ENCODE data around the gene TVP23A.

TVP23A gene

GRCh38 chr16:10817963-10818941 is at the start of gene TVP23A:
Gene TVP23A, minus strand, starts transcription at chr16:10818794. Its CDS starts 301 bp downstream, at chr16:10818493.
- peak within 1 kb of the TSS; percentile 75 to 89 (median 89) for H3K4me3 Mint-ChIP-seq
- H3K27ac Mint-ChIP-seq: peak within 1 kb of the TSS in 2 of 3 experiments; percentile 65 to 86
- H3K4me1 Mint-ChIP-seq: peaks cover 13% of the 10 kb centered on the region
- H3K27me3 Mint-ChIP-seq (ENCODE audit: low read depth): no peaks in the 10 kb centered on the region
- H3K9me3 Mint-ChIP-seq: no peaks in the 10 kb centered on the region
- TF ChIP-seq, protein P1, sequence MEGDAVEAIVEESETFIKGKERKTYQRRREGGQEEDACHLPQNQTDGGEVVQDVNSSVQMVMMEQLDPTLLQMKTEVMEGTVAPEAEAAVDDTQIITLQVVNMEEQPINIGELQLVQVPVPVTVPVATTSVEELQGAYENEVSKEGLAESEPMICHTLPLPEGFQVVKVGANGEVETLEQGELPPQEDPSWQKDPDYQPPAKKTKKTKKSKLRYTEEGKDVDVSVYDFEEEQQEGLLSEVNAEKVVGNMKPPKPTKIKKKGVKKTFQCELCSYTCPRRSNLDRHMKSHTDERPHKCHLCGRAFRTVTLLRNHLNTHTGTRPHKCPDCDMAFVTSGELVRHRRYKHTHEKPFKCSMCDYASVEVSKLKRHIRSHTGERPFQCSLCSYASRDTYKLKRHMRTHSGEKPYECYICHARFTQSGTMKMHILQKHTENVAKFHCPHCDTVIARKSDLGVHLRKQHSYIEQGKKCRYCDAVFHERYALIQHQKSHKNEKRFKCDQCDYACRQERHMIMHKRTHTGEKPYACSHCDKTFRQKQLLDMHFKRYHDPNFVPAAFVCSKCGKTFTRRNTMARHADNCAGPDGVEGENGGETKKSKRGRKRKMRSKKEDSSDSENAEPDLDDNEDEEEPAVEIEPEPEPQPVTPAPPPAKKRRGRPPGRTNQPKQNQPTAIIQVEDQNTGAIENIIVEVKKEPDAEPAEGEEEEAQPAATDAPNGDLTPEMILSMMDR (IDR thresholded peaks at IDR 0.05; ENCODE audit: unreplicated experiment in 3 of 3): no peak
- no peaks in the 10 kb centered on the region for H3K36me3 Mint-ChIP-seq (ENCODE audit: low read depth)

GRCh38 chr16:10868104-10868595 is 49.6 kb upstream of the TVP23A start:
- Mint-ChIP-seq H3K27me3 (ENCODE audit: low read depth) (peaks cover 41% of the 10 kb centered on the region), H3K4me1 (peaks cover 10% of the 10 kb centered on the region)
- TF ChIP-seq, protein P1 (IDR thresholded peaks at IDR 0.05; ENCODE audit: unreplicated experiment in 3 of 3): no peak

DNA sequence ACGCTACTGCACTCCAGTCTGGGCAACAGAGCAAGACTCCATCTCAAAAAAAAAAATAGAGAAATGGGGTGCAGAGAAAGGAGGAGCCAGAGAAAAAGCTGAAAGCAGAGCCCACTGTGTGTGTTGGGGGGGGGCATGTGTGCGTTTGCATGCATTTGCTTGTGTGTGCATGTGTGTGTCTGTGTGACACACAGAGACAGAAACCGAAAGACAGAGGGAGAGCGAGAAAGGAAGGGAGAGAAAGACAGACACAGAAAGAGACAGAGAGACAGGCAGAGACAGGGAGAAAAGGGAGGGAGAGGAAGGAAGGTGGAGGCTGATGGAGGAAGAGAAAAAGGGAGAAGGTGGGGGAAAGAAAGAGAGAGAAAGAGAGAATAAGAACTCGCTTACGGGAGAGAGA is 48.6 kb upstream of the TVP23A start:
- Mint-ChIP-seq H3K27ac (no peak overlapping the region), H3K9me3 (no peaks in the 10 kb centered on the region), H3K4me3 (no peak overlapping the region), H3K4me1 (peaks cover 10% of the 10 kb centered on the region), H3K27me3 (ENCODE audit: low read depth) (peaks cover 40% of the 10 kb centered on the region), H3K36me3 (ENCODE audit: low read depth) (no peaks in the 10 kb centered on the region)
- TF ChIP-seq, protein P1 (IDR thresholded peaks at IDR 0.05; ENCODE audit: unreplicated experiment in 3 of 3): no peak

More at GRCh38 chr16:10868104-10868595, 49.6 kb upstream of the TVP23A start:
- Mint-ChIP-seq H3K9me3 (no peaks in the 10 kb centered on the region), H3K27ac (no peak overlapping the region), H3K36me3 (ENCODE audit: low read depth) (no peaks in the 10 kb centered on the region), H3K4me3 (no peak overlapping the region)

DNA sequence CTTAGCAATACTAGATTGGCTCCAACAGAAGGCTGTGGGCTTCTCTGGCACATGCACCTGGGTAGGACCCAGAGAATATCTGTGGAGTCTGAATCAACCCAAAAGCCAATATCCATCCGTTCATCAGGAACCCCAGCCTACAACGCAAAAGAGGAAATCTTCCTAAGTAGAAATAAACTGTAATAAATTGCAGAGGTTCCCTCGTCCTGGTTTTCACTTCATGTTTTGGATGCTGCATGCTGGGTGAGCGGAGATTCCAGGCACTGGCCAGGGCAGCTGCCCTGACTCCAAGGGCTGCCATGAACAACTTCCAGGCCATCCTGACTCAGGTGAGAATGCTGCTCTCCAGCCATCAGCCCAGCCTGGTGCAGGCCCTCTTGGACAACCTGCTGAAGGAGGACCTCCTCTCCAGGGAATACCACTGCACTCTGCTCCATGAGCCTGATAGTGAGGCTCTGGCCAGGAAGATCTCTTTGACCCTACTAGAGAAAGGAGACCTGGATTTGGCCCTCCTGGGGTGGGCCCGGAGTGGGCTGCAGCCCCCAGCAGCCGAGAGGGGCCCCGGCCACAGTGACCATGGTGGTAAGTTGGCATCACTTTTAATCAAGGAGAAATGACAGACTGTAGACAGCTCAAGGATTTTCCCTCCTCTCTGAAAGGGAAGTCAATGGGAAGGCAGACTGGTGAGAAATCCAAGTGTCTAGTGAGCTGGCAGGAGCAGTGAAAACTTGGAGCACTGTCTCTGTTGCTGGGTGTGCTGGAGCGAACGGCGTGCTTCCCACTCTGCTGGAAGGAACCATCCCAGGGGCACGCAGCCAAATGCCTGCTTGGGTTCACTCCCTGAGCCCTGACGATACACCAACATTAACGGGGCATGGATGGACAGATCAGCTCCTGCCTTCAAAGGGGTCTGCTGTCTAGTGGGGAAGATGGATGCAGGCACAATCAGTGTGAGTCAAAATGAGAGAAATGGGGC is 47.7 kb upstream of the TVP23A start:
- H3K4me1 Mint-ChIP-seq: peaks cover 10% of the 10 kb centered on the region
- H3K27me3 Mint-ChIP-seq (ENCODE audit: low read depth): peaks cover 37% of the 10 kb centered on the region
- H3K9me3 Mint-ChIP-seq: no peaks in the 10 kb centered on the region
- no peak overlapping the region for H3K27ac Mint-ChIP-seq
- TF ChIP-seq, protein P1 (IDR thresholded peaks at IDR 0.05; ENCODE audit: unreplicated experiment in 3 of 3): no peak
- no peaks in the 10 kb centered on the region for H3K36me3 Mint-ChIP-seq (ENCODE audit: low read depth)
- H3K4me3 Mint-ChIP-seq: no peak overlapping the region

- TF ChIP-seq, protein P1 (IDR thresholded peaks at IDR 0.05; ENCODE audit: unreplicated experiment in 3 of 3): no peak
- Mint-ChIP-seq H3K4me1 (no peaks in the 10 kb centered on the region), H3K36me3 (ENCODE audit: low read depth) (no peaks in the 10 kb centered on the region), H3K27ac (no peak overlapping the region), H3K4me3 (no peak overlapping the region), H3K27me3 (ENCODE audit: low read depth) (peaks cover 28% of the 10 kb centered on the region), H3K9me3 (peaks cover 3% of the 10 kb centered on the region)
Measured at GRCh38 chr16:10862438-10862837, 43.8 kb upstream of the TVP23A start.

Measured in nephron (organoid).